ENCODE results near the gene ANKRD11. TPM values are rescaled to one million over a fixed set of nuclear protein-coding genes. Genes with fewer than 3 reads are reported as not detected.

The ANKRD11 gene
- total RNA-seq, 1 donor from 2014 or later, result 133 TPM

GRCh38 chr16:89341279-89341678, 149.1 kb downstream of the ANKRD11 start:
- no peaks in the 10 kb centered on the region for H3K36me3 ChIP-seq (ENCODE audit: control insufficient read depth, insufficient read depth, low read length)
- TF ChIP-seq CTCF (IDR thresholded peaks at IDR 0.05; ENCODE audit: insufficient read depth, low read length, poor library complexity, severe bottlenecking), result no peak
- H3K4me3 ChIP-seq (ENCODE audit: low read depth, low read length), result no peak overlapping the region
- no peak for DNase-seq (ENCODE audit: low read depth)
- H3K27me3 ChIP-seq (ENCODE audit: control insufficient read depth, insufficient read depth, low read length), result no peaks in the 10 kb centered on the region

GRCh38 chr16:89338863-89339262, 151.5 kb downstream of the ANKRD11 start:
- no peak for TF ChIP-seq CTCF (IDR thresholded peaks at IDR 0.05; ENCODE audit: insufficient read depth, low read length, poor library complexity, severe bottlenecking)
- Histone ChIP-seq H3K36me3 (ENCODE audit: control insufficient read depth, insufficient read depth, low read length) (no peaks in the 10 kb centered on the region), H3K27me3 (ENCODE audit: control insufficient read depth, insufficient read depth, low read length) (no peaks in the 10 kb centered on the region)

GRCh38 chr16:89337965-89338364, 152.4 kb downstream of the ANKRD11 start:
- Histone ChIP-seq H3K36me3 (ENCODE audit: control insufficient read depth, insufficient read depth, low read length) (no peaks in the 10 kb centered on the region), H3K27me3 (ENCODE audit: control insufficient read depth, insufficient read depth, low read length) (no peaks in the 10 kb centered on the region), H3K4me3 (ENCODE audit: low read depth, low read length) (no peak overlapping the region)
- no peak for DNase-seq (ENCODE audit: low read depth)
- no peak for TF ChIP-seq CTCF (IDR thresholded peaks at IDR 0.05; ENCODE audit: insufficient read depth, low read length, poor library complexity, severe bottlenecking)

More at GRCh38 chr16:89338863-89339262, 151.5 kb downstream of the ANKRD11 start:
- H3K4me3 ChIP-seq (ENCODE audit: low read depth, low read length), result no peak overlapping the region
- DNase-seq (ENCODE audit: low read depth), result no peak

GRCh38 chr16:89335803-89336485, 154.4 kb downstream of the ANKRD11 start:
- no peak for TF ChIP-seq CTCF (IDR thresholded peaks at IDR 0.05; ENCODE audit: insufficient read depth, low read length, poor library complexity, severe bottlenecking)
- Histone ChIP-seq H3K27me3 (ENCODE audit: control insufficient read depth, insufficient read depth, low read length) (no peaks in the 10 kb centered on the region), H3K36me3 (ENCODE audit: control insufficient read depth, insufficient read depth, low read length) (no peaks in the 10 kb centered on the region), H3K4me3 (ENCODE audit: low read depth, low read length) (no peak overlapping the region)
- DNase-seq (ENCODE audit: low read depth), result no peak

- no peak for TF ChIP-seq CTCF (IDR thresholded peaks at IDR 0.05; ENCODE audit: insufficient read depth, low read length, poor library complexity, severe bottlenecking)
- H3K36me3 ChIP-seq (ENCODE audit: control insufficient read depth, insufficient read depth, low read length), result no peaks in the 10 kb centered on the region
- H3K4me3 ChIP-seq (ENCODE audit: low read depth, low read length), result no peak overlapping the region
- no peak for DNase-seq (ENCODE audit: low read depth)
- H3K27me3 ChIP-seq (ENCODE audit: control insufficient read depth, insufficient read depth, low read length), result no peaks in the 10 kb centered on the region
These were observed 155.2 kb downstream of the ANKRD11 start for GRCh38 chr16:89334988-89335802.

All from kidney epithelial cell (primary cell).